Testis (tissue), 2 donors: ENCODE results near the gene LRFN2.

Source experiments
- POLR2A ChIP-seq: fragments of 450-650 bp; IDR thresholded peaks from one replicate; pipeline ENCODE4 v1.6.1; 2017; ENCODE audit warnings: antibody characterized with exemption, mild to moderate bottlenecking, moderate library complexity
- TF ChIP-seq, protein P1 (sequence below), 3 experiments: fragments of 450-650 bp in 2 of 3; fragments of 200-600 bp in 1 of 3; sonication (generic) in 1 of 3; IDR thresholded peaks; one replicate each; pipeline ENCODE4 v1.5.1; 2016 to 2019; ENCODE audit warnings: antibody characterized with exemption in 3 of 3, mild to moderate bottlenecking in 2 of 3, moderate library complexity in 1 of 3

DNA sequence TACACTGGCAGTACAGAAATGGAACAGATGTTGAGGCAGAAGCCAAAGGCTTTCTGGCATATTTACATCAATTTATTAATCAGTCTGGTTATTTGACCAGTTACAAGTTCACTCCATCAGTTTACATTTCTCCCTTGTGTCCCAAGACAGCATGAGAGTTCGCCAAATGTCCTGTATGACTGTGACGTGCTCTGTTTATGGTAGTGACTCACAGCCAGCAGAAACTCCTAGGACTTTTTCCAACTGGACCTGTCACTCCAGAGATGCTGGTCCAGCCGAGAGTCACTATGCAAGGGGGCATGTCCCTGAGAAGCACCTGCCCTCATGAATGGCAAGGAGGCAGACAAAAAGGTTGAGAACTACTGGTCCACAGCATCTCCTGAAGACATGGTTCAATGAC is 160.0 kb downstream of the LRFN2 start:
- no peak for TF ChIP-seq POLR2A
- TF ChIP-seq, protein P1, sequence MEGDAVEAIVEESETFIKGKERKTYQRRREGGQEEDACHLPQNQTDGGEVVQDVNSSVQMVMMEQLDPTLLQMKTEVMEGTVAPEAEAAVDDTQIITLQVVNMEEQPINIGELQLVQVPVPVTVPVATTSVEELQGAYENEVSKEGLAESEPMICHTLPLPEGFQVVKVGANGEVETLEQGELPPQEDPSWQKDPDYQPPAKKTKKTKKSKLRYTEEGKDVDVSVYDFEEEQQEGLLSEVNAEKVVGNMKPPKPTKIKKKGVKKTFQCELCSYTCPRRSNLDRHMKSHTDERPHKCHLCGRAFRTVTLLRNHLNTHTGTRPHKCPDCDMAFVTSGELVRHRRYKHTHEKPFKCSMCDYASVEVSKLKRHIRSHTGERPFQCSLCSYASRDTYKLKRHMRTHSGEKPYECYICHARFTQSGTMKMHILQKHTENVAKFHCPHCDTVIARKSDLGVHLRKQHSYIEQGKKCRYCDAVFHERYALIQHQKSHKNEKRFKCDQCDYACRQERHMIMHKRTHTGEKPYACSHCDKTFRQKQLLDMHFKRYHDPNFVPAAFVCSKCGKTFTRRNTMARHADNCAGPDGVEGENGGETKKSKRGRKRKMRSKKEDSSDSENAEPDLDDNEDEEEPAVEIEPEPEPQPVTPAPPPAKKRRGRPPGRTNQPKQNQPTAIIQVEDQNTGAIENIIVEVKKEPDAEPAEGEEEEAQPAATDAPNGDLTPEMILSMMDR (IDR thresholded peaks at IDR 0.05): no peak
